ENCODE measurements around the gene ATP6V0A1. TPM values are rescaled to one million over a fixed set of nuclear protein-coding genes. Genes with fewer than 3 reads are reported as not detected.

Gene ATP6V0A1
- total RNA-seq, 1 experiment from 2014 or later = 0.07 TPM

DNA sequence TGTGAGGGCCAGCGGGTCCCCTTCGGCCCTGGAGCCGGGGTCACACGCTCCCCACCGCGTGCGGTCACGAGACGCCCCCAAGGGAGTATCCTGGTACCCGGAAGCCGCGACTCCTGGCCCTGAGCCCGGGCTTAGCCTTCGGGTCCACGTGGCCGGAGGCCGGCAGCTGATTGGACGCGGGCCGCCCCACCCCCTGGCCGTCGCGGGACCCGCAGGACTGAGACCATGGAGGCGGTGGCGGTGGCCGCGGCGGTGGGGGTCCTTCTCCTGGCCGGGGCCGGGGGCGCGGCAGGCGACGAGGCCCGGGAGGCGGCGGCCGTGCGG is 77.3 kb downstream of the ATP6V0A1 start, which contains the start of gene NAGLU:
Gene NAGLU, plus strand, starts transcription at position 194 of the 324 bp plus-strand sequence. Its CDS starts 32 bp downstream, at position 226.
- H3K9me3 ChIP-seq (ENCODE audit: low read length) = no peaks in the 10 kb centered on the region
- BruUV-seq (replicated peaks) = no TSS peak
- peaks cover 14% of the 10 kb centered on the region for H3K4me1 ChIP-seq (ENCODE audit: insufficient read depth, low read length)
- no peaks in the 10 kb centered on the region for H4K20me1 ChIP-seq (ENCODE audit: low read length)
- peak within 1 kb of the TSS; percentile 87 for H2AFZ ChIP-seq (ENCODE audit: low read length)
- peak within 1 kb of the TSS; percentile 68 for H3K4me3 ChIP-seq (ENCODE audit: low read length)
- TF ChIP-seq, protein P1, sequence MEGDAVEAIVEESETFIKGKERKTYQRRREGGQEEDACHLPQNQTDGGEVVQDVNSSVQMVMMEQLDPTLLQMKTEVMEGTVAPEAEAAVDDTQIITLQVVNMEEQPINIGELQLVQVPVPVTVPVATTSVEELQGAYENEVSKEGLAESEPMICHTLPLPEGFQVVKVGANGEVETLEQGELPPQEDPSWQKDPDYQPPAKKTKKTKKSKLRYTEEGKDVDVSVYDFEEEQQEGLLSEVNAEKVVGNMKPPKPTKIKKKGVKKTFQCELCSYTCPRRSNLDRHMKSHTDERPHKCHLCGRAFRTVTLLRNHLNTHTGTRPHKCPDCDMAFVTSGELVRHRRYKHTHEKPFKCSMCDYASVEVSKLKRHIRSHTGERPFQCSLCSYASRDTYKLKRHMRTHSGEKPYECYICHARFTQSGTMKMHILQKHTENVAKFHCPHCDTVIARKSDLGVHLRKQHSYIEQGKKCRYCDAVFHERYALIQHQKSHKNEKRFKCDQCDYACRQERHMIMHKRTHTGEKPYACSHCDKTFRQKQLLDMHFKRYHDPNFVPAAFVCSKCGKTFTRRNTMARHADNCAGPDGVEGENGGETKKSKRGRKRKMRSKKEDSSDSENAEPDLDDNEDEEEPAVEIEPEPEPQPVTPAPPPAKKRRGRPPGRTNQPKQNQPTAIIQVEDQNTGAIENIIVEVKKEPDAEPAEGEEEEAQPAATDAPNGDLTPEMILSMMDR (conservative IDR thresholded peaks at IDR 0.05; ENCODE audit: low read depth, low read length) = no peak
- TF ChIP-seq EZH2phosphoT487 (IDR thresholded peaks at IDR 0.05; ENCODE audit: borderline replicate concordance, low read length) (no peak), EZH2 (IDR thresholded peaks at IDR 0.05; ENCODE audit: low read length, unreplicated experiment) (no peak)
- ChIA-PET CTCF (interaction anchor here (1.0 kb wide), 1 partner anchor 73 kb away, joined by 3 read pairs; no protein-coding TSS in a partner anchor), POLR2A (ENCODE audit: unreplicated experiment) (interaction anchor here (0.6 kb wide), 1 partner anchor 19 kb away, joined by 4 read pairs; no protein-coding TSS in a partner anchor)
- H3F3A ChIP-seq (ENCODE audit: low read length, unreplicated experiment) = no peaks in the 10 kb centered on the region
- H3K9me2 ChIP-seq (replicated peaks; ENCODE audit: low read length) = no peaks in the 10 kb centered on the region
- peak; percentile 73 for DNase-seq
- no peaks in the 10 kb centered on the region for H3K79me2 ChIP-seq (ENCODE audit: low read length)
- peak within 1 kb of the TSS; percentile 85 for H3K4me2 ChIP-seq (ENCODE audit: low read length)
- no peaks in the 10 kb centered on the region for H3K27me3 ChIP-seq (ENCODE audit: low read length)
- H3K27ac ChIP-seq (ENCODE audit: low read length) = peak within 1 kb of the TSS; percentile 23; the same call in 1 of the 2 replicates
- intact Hi-C loops (cut with micrococcal nuclease) = no loop called here
- H3K36me3 ChIP-seq (ENCODE audit: low read depth, low read length) = no peaks in the 10 kb centered on the region
- peak within 1 kb of the TSS; percentile 58 for H3K9ac ChIP-seq (ENCODE audit: low read length)
- peak; percentile 78 for ATAC-seq

DNA sequence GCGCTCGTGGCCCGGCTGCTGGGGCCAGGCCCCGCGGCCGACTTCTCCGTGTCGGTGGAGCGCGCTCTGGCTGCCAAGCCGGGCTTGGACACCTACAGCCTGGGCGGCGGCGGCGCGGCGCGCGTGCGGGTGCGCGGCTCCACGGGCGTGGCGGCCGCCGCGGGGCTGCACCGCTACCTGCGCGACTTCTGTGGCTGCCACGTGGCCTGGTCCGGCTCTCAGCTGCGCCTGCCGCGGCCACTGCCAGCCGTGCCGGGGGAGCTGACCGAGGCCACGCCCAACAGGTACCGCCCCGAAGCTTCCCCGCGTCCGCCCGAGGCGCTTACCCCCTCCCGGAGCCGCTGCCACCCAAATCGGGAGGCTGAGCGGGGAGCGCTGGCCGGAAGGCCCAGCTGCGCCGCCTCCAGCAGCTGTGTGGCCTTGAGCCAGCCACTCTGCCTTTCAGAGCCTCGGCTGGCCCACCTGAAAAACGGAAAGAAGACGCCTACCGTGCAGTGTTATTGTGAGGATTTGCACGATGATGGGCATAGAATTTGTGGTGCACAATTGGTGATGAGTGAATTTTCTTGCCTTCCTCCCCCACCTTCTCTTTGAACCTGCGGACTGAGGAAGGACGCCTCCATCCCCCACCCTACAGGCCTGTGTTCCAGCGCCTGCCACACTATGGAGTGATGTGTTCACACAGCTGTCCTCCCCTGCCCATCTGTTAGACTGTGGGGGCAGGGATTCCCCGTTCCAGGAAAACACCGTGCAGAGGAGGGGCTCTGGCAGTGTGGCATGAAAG is 77.9 kb downstream of the ATP6V0A1 start:
- peak overlapping the region; percentile 72 for H2AFZ ChIP-seq (ENCODE audit: low read length)
- H4K20me1 ChIP-seq (ENCODE audit: low read length) = no peaks in the 10 kb centered on the region
- peak overlapping the region; percentile 85 for H3K4me2 ChIP-seq (ENCODE audit: low read length)
- no peaks in the 10 kb centered on the region for H3K79me2 ChIP-seq (ENCODE audit: low read length)
- POLR2A ChIA-PET (ENCODE audit: unreplicated experiment) = interaction anchor here (0.6 kb wide), 2 partner anchors 17 to 18 kb away, joined by 4 read pairs; no protein-coding TSS in a partner anchor
- TSS peak; percentile 50 for BruUV-seq (replicated peaks)
- H3K36me3 ChIP-seq (ENCODE audit: low read depth, low read length) = no peaks in the 10 kb centered on the region
- H3K27me3 ChIP-seq (ENCODE audit: low read length) = no peaks in the 10 kb centered on the region
- intact Hi-C loops (cut with micrococcal nuclease) = no loop called here
- CTCF ChIA-PET = interaction anchor here (1.0 kb wide), 1 partner anchor 72 kb away, joined by 3 read pairs; no protein-coding TSS in a partner anchor
- ATAC-seq = peak; percentile 80
- no peaks in the 10 kb centered on the region for H3K9me3 ChIP-seq (ENCODE audit: low read length)
- no peaks in the 10 kb centered on the region for H3K9me2 ChIP-seq (replicated peaks; ENCODE audit: low read length)
- no peaks in the 10 kb centered on the region for H3F3A ChIP-seq (ENCODE audit: low read length, unreplicated experiment)
- peak; percentile 66 for DNase-seq
- H3K4me1 ChIP-seq (ENCODE audit: insufficient read depth, low read length) = peaks cover 19% of the 10 kb centered on the region
- H3K9ac ChIP-seq (ENCODE audit: low read length) = peak overlapping the region; percentile 52
- TF ChIP-seq, protein P1 (conservative IDR thresholded peaks at IDR 0.05; ENCODE audit: low read depth, low read length) = no peak
- TF ChIP-seq EZH2 (IDR thresholded peaks at IDR 0.05; ENCODE audit: low read length, unreplicated experiment) = no peak
- no peak for TF ChIP-seq EZH2phosphoT487 (IDR thresholded peaks at IDR 0.05; ENCODE audit: borderline replicate concordance, low read length)
- H3K27ac ChIP-seq (ENCODE audit: low read length) = no peak overlapping the region
- H3K4me3 ChIP-seq (ENCODE audit: low read length) = peak overlapping the region; percentile 68

All from PC-3 (cell line).